Fibroblast of lung (primary cell): ENCODE results near the gene NEK2.

Source experiments
- EZH2 ChIP-seq: IDR thresholded peaks from 2 replicates; pipeline ENCODE4 v1.5.1; 2012; ENCODE audit warnings: low read length, control low read depth, mild to moderate bottlenecking; ENCODE audit errors: missing control alignments
- TF ChIP-seq, protein P1 (sequence below), 2 donors: IDR thresholded peaks in 1 of 2; conservative IDR thresholded peaks in 1 of 2; 1 replicate in 1 of 2; 2 replicates in 1 of 2; pipeline ENCODE4 v1.5.1; 2011 to 2012; ENCODE audit warnings: low read length in 2 of 2, control low read depth in 1 of 2, inconsistent platforms in 1 of 2, low read depth in 1 of 2, mild to moderate bottlenecking in 1 of 2

DNA sequence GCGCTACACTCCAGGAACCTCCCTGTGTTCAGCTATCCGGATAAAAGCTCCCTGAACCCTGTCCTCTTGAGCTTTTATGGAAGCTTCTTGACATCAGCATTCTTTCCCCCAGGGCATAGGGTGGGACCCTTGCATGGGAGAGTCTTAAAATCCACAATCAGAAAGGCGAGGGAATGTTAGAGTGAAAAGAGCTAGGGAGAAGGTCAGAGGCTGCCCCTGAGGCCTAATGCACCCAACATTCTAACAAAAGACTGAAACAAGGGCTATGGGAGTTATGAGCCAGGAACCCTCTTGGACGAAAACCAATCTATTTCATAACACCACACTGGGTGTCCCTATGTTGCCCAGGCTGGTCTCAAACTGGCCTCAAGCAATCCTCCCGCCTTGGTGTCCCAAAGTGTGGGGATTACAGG is 36.7 kb downstream of the NEK2 start:
- TF ChIP-seq, protein P1, sequence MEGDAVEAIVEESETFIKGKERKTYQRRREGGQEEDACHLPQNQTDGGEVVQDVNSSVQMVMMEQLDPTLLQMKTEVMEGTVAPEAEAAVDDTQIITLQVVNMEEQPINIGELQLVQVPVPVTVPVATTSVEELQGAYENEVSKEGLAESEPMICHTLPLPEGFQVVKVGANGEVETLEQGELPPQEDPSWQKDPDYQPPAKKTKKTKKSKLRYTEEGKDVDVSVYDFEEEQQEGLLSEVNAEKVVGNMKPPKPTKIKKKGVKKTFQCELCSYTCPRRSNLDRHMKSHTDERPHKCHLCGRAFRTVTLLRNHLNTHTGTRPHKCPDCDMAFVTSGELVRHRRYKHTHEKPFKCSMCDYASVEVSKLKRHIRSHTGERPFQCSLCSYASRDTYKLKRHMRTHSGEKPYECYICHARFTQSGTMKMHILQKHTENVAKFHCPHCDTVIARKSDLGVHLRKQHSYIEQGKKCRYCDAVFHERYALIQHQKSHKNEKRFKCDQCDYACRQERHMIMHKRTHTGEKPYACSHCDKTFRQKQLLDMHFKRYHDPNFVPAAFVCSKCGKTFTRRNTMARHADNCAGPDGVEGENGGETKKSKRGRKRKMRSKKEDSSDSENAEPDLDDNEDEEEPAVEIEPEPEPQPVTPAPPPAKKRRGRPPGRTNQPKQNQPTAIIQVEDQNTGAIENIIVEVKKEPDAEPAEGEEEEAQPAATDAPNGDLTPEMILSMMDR (conservative IDR thresholded peaks at IDR 0.05 in 1 of 2, IDR thresholded peaks at IDR 0.05 in 1 of 2; ENCODE audit: low read depth in 1 of 2, low read length in 2 of 2), result no peak
- TF ChIP-seq EZH2, result no peak
